Aorta (tissue), 5 donors: Measurements from ENCODE around the gene TMEM165. TPM values are rescaled to one million over a fixed set of nuclear protein-coding genes. Genes with fewer than 3 reads are reported as not detected.
"Not testable (repeated sequence)": the region's sequence is repeated elsewhere in the genome, so short reads cannot be mapped to it uniquely, and the experiment has no call there.

Experiments used
- ATAC-seq: fragments of 200-7000 bp; cut with Tn5 transposase; one replicate; pipeline ENCODE4 v1.9.1; 2022; ENCODE audit warnings: moderate library complexity; ENCODE audit not compliant: low FRiP score
- DNase-seq, 2 donors: peaks; one replicate each; pipeline ENCODE4 v3.0.0-alpha.2; 2020
- H3K27ac ChIP-seq, 2 donors: one replicate each; pipeline ENCODE4 v1.5.1; 2013; ENCODE audit warnings: low read length in 2 of 2, mild to moderate bottlenecking in 2 of 2, moderate library complexity in 2 of 2, control low read depth in 1 of 2, inconsistent platforms in 1 of 2, low read depth in 1 of 2
- H3K27me3 ChIP-seq, 2 donors: one replicate each; pipeline ENCODE4 v1.6.1; 2013; ENCODE audit warnings: control low read depth in 1 of 2, low read length in 1 of 2, mild to moderate bottlenecking in 1 of 2, moderate library complexity in 1 of 2; ENCODE audit not compliant: insufficient read depth in 2 of 2, control insufficient read depth in 1 of 2
- H3K36me3 ChIP-seq, 2 donors: one replicate each; pipeline ENCODE4 v1.6.1; 2013; ENCODE audit warnings: control low read depth in 1 of 2, low read length in 1 of 2, mild to moderate bottlenecking in 1 of 2; ENCODE audit not compliant: insufficient read depth in 2 of 2, control insufficient read depth in 1 of 2
- H3K4me1 ChIP-seq, 2 donors: one replicate each; pipeline ENCODE4 v1.6.1; 2013; ENCODE audit warnings: low read length in 2 of 2, control low read depth in 1 of 2, mild to moderate bottlenecking in 1 of 2, moderate library complexity in 1 of 2; ENCODE audit not compliant: insufficient read depth in 2 of 2, control insufficient read depth in 1 of 2
- H3K4me3 ChIP-seq, 2 donors: one replicate each; pipeline ENCODE4 v1.5.1; 2013; ENCODE audit warnings: low read length in 2 of 2, control low read depth in 1 of 2, mild to moderate bottlenecking in 1 of 2
- H3K9me3 ChIP-seq: one replicate; pipeline ENCODE4 v1.6.1; 2013; ENCODE audit warnings: mild to moderate bottlenecking, low read length; ENCODE audit not compliant: control insufficient read depth
- WGBS, 2 donors: extraction: QIAGEN DNeasy Blood & Tissue Kit; methylation state at CpG; one replicate each; pipeline ENCODE4 v1.1.7; 2013; 5-methylcytosine and 5-hydroxymethylcytosine counted together
- intact Hi-C, 2 donors: fragments of 100-400 bp; cut with DNase I; formaldehyde crosslinking; loops; one replicate each; pipeline versions ENCODE4 v1.14.2 to v1.15.0; 2022
- long read RNA-seq, 2 donors: library from polyadenylated mRNA; unstranded; transcript quantifications; one replicate each; pipeline ENCODE4 v2.0.0, GENCODE V29; 2020 to 2021
- polyA plus RNA-seq, 2 donors: library from polyadenylated mRNA; stranded (reverse); fragments of 200-250 nt; gene quantifications; one replicate each; pipeline ENCODE4 v1.2.3, GENCODE V29; 2013
- total RNA-seq, 2 donors: library from RNA; stranded (reverse); fragmentation: NEBNext Ultra II Directional; extraction: Animal tissue kit (Norgen Biotek cat#: 25700); gene quantifications; one replicate each; pipeline ENCODE4 v1.2.1, GENCODE V29; 2021
- donor health status: healthy with polysubstance abuse.
- donor health status: Bipolar disorder and iron deficiency.
- donor health status: DM: no; HTN: no; CAD: no.
- donor health status: DM: no; HTN: no; CAD: no.
- donor health status: DM: yes; HTN: yes; CAD: no.

The TMEM165 gene, protein sequence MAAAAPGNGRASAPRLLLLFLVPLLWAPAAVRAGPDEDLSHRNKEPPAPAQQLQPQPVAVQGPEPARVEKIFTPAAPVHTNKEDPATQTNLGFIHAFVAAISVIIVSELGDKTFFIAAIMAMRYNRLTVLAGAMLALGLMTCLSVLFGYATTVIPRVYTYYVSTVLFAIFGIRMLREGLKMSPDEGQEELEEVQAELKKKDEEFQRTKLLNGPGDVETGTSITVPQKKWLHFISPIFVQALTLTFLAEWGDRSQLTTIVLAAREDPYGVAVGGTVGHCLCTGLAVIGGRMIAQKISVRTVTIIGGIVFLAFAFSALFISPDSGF
- 100 to 1,000 TPM; 183 to 204 TPM for total RNA-seq
- 10 to 100 TPM; 38.6 to 83.4 TPM for polyA plus RNA-seq
- long read RNA-seq, donor 1, transcript TMEM165-201 (6 exons, 1,928 nt), result major isoform, 321 of 418 reads
- long read RNA-seq, donor 1, partial matches to known transcripts, result 28 of 418 reads
- long read RNA-seq, donor 1, other reads (novel, unspliced or antisense), result 66 of 418 reads
- long read RNA-seq, donor 2, transcript TMEM165-201 (6 exons, 1,928 nt), result major isoform, 59 of 98 reads
- long read RNA-seq, donor 2, partial matches to known transcripts, result 5 of 98 reads
- long read RNA-seq, donor 2, other reads (novel, unspliced or antisense), result 32 of 98 reads

DNA sequence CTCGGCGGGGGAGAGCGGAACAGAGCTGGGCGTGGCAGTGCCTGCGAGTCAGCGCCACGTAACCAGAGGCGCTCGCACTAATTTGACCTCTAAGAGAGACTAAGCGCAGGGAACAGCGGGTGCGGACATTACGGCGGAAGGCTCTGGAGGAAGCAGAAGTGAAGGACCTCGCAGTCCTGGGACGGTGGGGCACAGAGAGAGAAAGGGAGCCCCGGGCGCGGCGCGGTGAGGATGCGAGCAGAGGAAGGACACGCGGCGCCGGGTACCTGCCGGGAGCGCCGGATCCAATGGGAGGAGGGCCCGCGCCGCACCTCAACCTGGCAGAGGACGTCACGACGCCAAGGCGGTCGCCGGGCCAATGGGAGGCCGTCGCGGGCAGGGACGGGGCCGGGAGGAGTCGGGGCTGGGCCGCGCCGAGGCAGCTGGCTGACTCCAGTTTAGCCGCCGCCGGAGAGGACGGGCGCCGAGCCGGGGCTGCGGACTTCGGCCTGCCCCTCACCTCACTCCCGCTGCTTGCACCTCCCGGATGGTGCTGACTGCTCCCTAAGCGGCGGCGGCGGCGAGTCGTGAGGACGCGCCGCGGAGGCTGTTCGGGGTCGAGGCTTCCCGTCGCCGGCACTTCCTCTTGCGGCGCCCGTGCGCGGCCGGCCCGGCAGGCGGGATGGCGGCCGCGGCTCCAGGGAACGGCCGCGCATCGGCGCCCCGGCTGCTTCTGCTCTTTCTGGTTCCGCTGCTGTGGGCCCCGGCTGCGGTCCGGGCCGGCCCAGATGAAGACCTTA is at the start of gene TMEM165:
TSS of gene TMEM165 (plus strand) at position 429 of the 779 bp plus-strand sequence. CDS start at position 662, 233 bp downstream.
- H3K4me1 ChIP-seq, result no peaks in the 10 kb centered on the region
- H3K4me3 ChIP-seq, result peak within 1 kb of the TSS; percentile 97 to 99
- DNase-seq, result peak; percentile 95 to 97
- peak; percentile 96 for ATAC-seq
- H3K27ac ChIP-seq, result peak within 1 kb of the TSS; percentile 95 to 98
- 0 to 1% methylated on average over 78 to 95 of the region's 95 CpGs for WGBS, 2 donors
- intact Hi-C loops, result loop anchor here (1.0 to 5.0 kb wide), 4 partner anchors 37 to 152 kb away; partner anchors contain the start of genes SRD5A3 (in 2 of the 2) and CLOCK (in 1 of the 2)
- no peaks in the 10 kb centered on the region for H3K36me3 ChIP-seq
- H3K9me3 ChIP-seq, result no peaks in the 10 kb centered on the region
- no peaks in the 10 kb centered on the region for H3K27me3 ChIP-seq

DNA sequence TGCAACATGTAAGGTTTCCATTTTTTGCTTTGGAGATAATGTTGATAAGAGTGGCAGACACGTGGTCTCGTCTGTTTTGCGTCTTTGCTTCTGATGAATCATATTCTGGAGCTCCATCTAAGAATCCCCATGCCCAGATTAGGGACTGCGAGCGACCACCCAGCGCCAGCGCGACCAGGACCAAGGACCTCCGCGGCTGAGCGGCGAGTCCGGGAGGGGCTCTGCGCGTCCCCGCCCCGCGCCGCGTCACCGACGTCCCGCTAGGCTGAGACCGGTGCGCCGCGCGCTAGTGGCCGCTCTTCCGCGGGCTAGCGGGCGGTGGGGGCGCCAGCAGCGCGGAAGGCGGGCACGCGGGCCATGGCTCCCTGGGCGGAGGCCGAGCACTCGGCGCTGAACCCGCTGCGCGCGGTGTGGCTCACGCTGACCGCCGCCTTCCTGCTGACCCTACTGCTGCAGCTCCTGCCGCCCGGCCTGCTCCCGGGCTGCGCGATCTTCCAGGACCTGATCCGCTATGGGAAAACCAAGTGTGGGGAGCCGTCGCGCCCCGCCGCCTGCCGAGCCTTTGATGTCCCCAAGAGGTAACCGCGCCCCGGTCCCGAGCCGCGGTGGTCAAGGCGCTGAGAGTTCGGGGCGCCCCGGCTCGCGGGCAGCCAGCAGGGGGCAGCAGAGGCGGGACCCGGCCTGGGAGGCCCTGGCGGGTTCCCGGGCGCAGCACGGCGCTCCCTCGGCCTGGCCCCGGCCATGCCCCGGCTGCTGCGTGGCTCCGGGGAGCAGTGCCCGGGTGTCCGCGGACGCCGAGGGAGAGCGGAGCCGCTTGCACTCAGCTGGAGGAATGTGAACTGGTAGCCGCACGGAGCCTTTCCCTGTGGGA is 49.5 kb upstream of the TMEM165 start, which contains the start of gene SRD5A3:
TSS of gene SRD5A3 (plus strand) at position 263 of the 871 bp plus-strand sequence. CDS start at position 358, 95 bp downstream.
- intact Hi-C loops, result loop anchor here (1.0 to 10.0 kb wide), 7 partner anchors 49 to 521 kb away; partner anchors contain the start of genes CLOCK (in 2 of the 2), TMEM165 (in 2 of the 2) and EXOC1 (in 1 of the 2)
- H3K27me3 ChIP-seq, result no peaks in the 10 kb centered on the region
- H3K4me3 ChIP-seq, result peak within 1 kb of the TSS; percentile 62 to 76
- H3K9me3 ChIP-seq, result no peaks in the 10 kb centered on the region
- H3K27ac ChIP-seq, result peak within 1 kb of the TSS; percentile 68 to 84
- peak; percentile 89 to 96 for DNase-seq
- ATAC-seq, result peak; percentile 98
- H3K36me3 ChIP-seq, result no peaks in the 10 kb centered on the region
- H3K4me1 ChIP-seq, result no peaks in the 10 kb centered on the region
- 0 to 1% methylated on average over 77 to 95 of the region's 95 CpGs for WGBS, 2 donors

DNA sequence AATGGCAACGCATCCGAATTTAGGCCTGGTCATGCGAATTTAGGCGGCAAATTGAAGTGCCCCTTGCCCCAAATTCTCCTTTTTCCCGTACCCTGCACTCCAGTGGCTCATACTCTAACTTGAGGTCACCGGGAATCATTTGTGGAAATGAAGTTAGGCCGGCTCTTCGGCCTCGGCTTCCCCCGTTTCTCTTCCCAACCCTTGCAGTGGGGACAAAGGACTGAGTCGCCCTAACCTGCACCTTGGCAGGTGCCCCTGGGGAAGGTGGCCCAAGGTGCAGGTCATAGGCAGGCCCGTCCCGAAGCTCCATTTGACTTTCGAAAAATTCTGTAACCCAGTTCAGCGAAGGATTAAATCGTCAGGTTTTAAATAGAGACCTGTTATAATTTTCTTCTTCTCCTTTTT is 48.9 kb upstream of the TMEM165 start:
- Histone ChIP-seq H3K4me3 (peak overlapping the region in 1 of 2 donors; percentile 62), H3K36me3 (no peaks in the 10 kb centered on the region), H3K27ac (peak overlapping the region; percentile 68 to 84), H3K9me3 (no peaks in the 10 kb centered on the region), H3K27me3 (no peaks in the 10 kb centered on the region), H3K4me1 (no peaks in the 10 kb centered on the region)
- ATAC-seq (peak; percentile 10), DNase-seq (no peak)
- WGBS, 2 donors, result 28 to 29% methylated on average over 16 of the region's 16 CpGs
- intact Hi-C loops, result loop anchor here (1.0 to 10.0 kb wide), 7 partner anchors 48 to 520 kb away; partner anchors contain the start of genes CLOCK (in 2 of the 2), TMEM165 (in 2 of the 2) and EXOC1 (in 1 of the 2)

DNA sequence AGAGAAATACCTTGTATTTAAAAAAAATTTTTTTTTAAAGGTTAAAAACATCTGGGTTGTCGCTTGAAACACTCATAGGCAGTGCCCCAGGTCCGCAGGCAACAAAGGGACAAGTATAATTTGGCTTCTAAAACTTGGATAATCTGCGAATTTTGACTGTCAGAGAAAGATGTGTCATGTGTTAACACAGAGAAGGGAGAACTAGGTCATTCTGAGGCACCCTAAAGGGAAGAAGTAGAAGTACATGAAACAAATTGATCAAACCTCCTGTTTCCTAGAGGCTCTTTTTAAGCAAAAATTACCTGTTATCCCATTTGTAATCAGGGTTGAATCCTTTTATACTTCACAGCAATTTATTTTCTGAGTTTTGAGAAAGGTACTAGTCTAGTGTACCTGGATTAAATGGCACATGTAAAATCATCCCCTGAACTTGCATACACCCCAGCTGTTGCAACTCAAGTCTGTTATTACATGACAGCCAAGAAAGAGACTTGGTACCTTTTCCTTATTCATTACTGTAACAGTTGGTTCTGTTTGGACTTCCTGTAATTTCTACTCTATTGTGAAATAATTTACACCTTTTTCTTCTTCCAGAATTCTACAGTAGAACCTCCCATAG is 48.0 kb upstream of the TMEM165 start:
- H3K27ac ChIP-seq, result peak overlapping the region in 1 of 2 donors; percentile 60
- ATAC-seq, result no peak
- no peak overlapping the region for H3K4me3 ChIP-seq
- H3K36me3 ChIP-seq, result no peaks in the 10 kb centered on the region
- intact Hi-C loops, result loop anchor here (2.0 to 10.0 kb wide), 6 partner anchors 50 to 520 kb away; partner anchors contain the start of genes CLOCK (in 2 of the 2), EXOC1 (in 1 of the 2) and TMEM165 (in 1 of the 2)
- no peaks in the 10 kb centered on the region for H3K27me3 ChIP-seq
- 94 to 99% methylated on average over 3 of the region's 3 CpGs for WGBS, 2 donors
- no peak for DNase-seq
- H3K9me3 ChIP-seq, result no peaks in the 10 kb centered on the region
- no peaks in the 10 kb centered on the region for H3K4me1 ChIP-seq

DNA sequence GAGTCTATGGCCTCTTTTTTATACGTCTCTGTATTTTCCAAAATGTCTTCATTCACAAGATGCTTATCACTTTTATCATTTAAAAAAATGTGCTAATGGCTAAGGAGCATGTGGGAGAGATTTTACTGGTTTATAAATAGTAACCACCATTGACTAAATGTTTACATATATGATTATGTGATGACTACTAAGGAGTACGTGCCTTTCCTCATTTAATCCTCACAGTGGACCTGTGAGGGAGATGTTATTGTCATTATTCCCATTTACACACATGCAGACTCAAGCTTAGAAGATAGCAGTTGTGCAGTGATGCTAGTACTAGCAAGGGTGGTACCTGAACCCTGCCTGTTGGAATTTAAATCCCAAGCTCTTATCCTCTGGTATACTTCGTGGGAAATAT is 47.3 kb upstream of the TMEM165 start:
- H3K9me3 ChIP-seq, result no peaks in the 10 kb centered on the region
- no peak for DNase-seq
- intact Hi-C loops, result loop anchor here (5.0 to 10.0 kb wide), 5 partner anchors 49 to 519 kb away; partner anchors contain the start of genes CLOCK (in 1 of the 2), EXOC1 (in 1 of the 2) and TMEM165 (in 1 of the 2)
- H3K36me3 ChIP-seq, result no peaks in the 10 kb centered on the region
- no peak overlapping the region for H3K27ac ChIP-seq
- WGBS, 2 donors, result 68 to 70% methylated on average over 3 of the region's 3 CpGs
- no peak overlapping the region for H3K4me3 ChIP-seq
- no peaks in the 10 kb centered on the region for H3K27me3 ChIP-seq
- no peak for ATAC-seq
- H3K4me1 ChIP-seq, result no peaks in the 10 kb centered on the region

DNA sequence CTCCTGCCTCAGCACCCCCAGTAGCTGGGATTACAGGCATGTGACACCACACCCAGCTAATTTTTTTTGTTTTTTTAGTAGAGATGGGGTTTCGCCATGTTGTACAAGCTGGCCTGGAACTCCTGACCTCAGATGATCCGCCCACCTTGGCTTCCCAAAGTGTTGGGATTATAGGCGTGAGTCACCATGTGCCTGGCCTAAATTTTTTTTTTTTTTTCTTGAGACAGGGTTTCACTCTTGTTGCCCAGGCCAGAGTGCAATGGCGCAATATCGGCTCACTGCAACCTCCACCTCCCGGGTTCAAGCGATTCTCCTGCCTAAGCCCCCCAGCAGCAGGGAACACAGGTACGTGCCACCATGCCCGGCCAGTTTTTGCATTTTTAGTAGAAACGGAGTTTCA is 44.9 kb upstream of the TMEM165 start:
- intact Hi-C loops, DNase-seq, H3K9me3 ChIP-seq, H3K4me1 ChIP-seq, H3K27me3 ChIP-seq, H3K4me3 ChIP-seq, H3K36me3 ChIP-seq, H3K27ac ChIP-seq, ATAC-seq: not testable (repeated sequence)
- 96 to 97% methylated on average over 10 of the region's 10 CpGs for WGBS, 2 donors

DNA sequence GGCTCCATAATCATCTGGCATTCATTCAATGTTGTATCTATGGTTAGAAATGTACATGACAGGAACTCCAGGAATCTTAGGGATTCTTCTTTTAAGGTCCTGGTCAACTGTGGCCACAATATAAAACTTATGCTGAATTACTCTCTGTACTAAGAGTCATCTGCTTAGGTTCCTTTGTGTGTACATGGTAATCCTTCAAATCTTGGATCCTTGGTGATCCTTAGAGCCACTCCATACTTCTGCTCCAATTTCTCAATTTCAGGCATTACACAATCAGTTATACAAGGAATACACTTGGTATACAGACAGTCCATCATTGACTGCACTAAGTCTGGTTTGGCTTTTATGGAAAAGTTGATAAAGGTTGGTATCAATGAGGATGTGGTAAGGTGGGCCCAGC is 43.9 kb upstream of the TMEM165 start:
- DNase-seq (no peak), ATAC-seq (no peak)
- Histone ChIP-seq H3K9me3 (no peaks in the 10 kb centered on the region), H3K4me3 (no peak overlapping the region), H3K36me3 (no peaks in the 10 kb centered on the region), H3K27ac (no peak overlapping the region), H3K27me3 (no peaks in the 10 kb centered on the region), H3K4me1 (no peaks in the 10 kb centered on the region)
- intact Hi-C loops, result no loop called here
